Measurements from ENCODE around the gene SGIP1.

SGIP1 gene

GRCh38 chr1:66563094-66563800 lies 29.3 kb downstream of the SGIP1 start:
- no peaks in the 10 kb centered on the region for H3K27me3 ChIP-seq
- no peaks in the 10 kb centered on the region for H3K4me1 ChIP-seq (ENCODE audit: control insufficient read depth in 1 of 2, insufficient read depth in 1 of 2, low read depth in 1 of 2, low read length in 1 of 2)
- H3K4me3 ChIP-seq (ENCODE audit: low read depth in 1 of 2, low read length in 1 of 2), result no peak overlapping the region
- TF ChIP-seq CTCF (IDR thresholded peaks at IDR 0.05), result no peak
- no peak overlapping the region for H3K27ac ChIP-seq
- H3K36me3 ChIP-seq, result no peaks in the 10 kb centered on the region
- H3K9me3 ChIP-seq, result no peaks in the 10 kb centered on the region

- Histone ChIP-seq H3K4me1 (ENCODE audit: control insufficient read depth in 1 of 2, insufficient read depth in 1 of 2, low read depth in 1 of 2, low read length in 1 of 2) (no peaks in the 10 kb centered on the region), H3K36me3 (no peaks in the 10 kb centered on the region), H3K27me3 (no peaks in the 10 kb centered on the region), H3K27ac (no peak overlapping the region), H3K4me3 (ENCODE audit: low read depth in 1 of 2, low read length in 1 of 2) (no peak overlapping the region), H3K9me3 (no peaks in the 10 kb centered on the region)
- TF ChIP-seq CTCF (IDR thresholded peaks at IDR 0.05), result no peak
Observed at GRCh38 chr1:66563941-66564630, 30.1 kb downstream of the SGIP1 start.

GRCh38 chr1:66570196-66570595 lies 36.2 kb downstream of the SGIP1 start:
- no peak overlapping the region for H3K27ac ChIP-seq

GRCh38 chr1:66571789-66572188 lies 37.8 kb downstream of the SGIP1 start:
- H3K36me3 ChIP-seq, result no peaks in the 10 kb centered on the region
- H3K4me3 ChIP-seq (ENCODE audit: low read depth in 1 of 2, low read length in 1 of 2), result no peak overlapping the region
- no peak overlapping the region for H3K27ac ChIP-seq
- no peaks in the 10 kb centered on the region for H3K4me1 ChIP-seq (ENCODE audit: control insufficient read depth in 1 of 2, insufficient read depth in 1 of 2, low read depth in 1 of 2, low read length in 1 of 2)
- no peaks in the 10 kb centered on the region for H3K27me3 ChIP-seq
- no peaks in the 10 kb centered on the region for H3K9me3 ChIP-seq
- TF ChIP-seq CTCF (IDR thresholded peaks at IDR 0.05), result no peak

More at GRCh38 chr1:66570196-66570595, 36.2 kb downstream of the SGIP1 start:
- no peak overlapping the region for H3K4me3 ChIP-seq (ENCODE audit: low read depth in 1 of 2, low read length in 1 of 2)
- H3K4me1 ChIP-seq (ENCODE audit: control insufficient read depth in 1 of 2, insufficient read depth in 1 of 2, low read depth in 1 of 2, low read length in 1 of 2), result no peaks in the 10 kb centered on the region
- H3K27me3 ChIP-seq, result no peaks in the 10 kb centered on the region
- H3K36me3 ChIP-seq, result no peaks in the 10 kb centered on the region
- no peaks in the 10 kb centered on the region for H3K9me3 ChIP-seq
- TF ChIP-seq CTCF (IDR thresholded peaks at IDR 0.05), result no peak

- no peaks in the 10 kb centered on the region for H3K9me3 ChIP-seq
- TF ChIP-seq CTCF (IDR thresholded peaks at IDR 0.05), result no peak
- no peak overlapping the region for H3K4me3 ChIP-seq (ENCODE audit: low read depth in 1 of 2, low read length in 1 of 2)
- no peak overlapping the region for H3K27ac ChIP-seq
- no peaks in the 10 kb centered on the region for H3K27me3 ChIP-seq
- H3K36me3 ChIP-seq, result no peaks in the 10 kb centered on the region
- no peaks in the 10 kb centered on the region for H3K4me1 ChIP-seq (ENCODE audit: control insufficient read depth in 1 of 2, insufficient read depth in 1 of 2, low read depth in 1 of 2, low read length in 1 of 2)
Observed at GRCh38 chr1:66575739-66576138, 41.8 kb downstream of the SGIP1 start.

All from neutrophil (primary cell).